GM23338 (cell line): Measurements from ENCODE around the gene HSFX2.

ENCODE experiments used
- EZH2 ChIP-seq: fragments of 200-600 bp; sonication (generic); IDR thresholded peaks from one replicate; pipeline ENCODE4 v1.8.0; 2017; ENCODE audit warnings: antibody characterized with exemption, mild to moderate bottlenecking, low read depth; ENCODE audit not compliant: unreplicated experiment
- STAT1 ChIP-seq: IDR thresholded peaks from one replicate; pipeline ENCODE4 v1.6.1; 2016; ENCODE audit warnings: antibody characterized with exemption; ENCODE audit not compliant: unreplicated experiment
- TF ChIP-seq, protein P1 (sequence below), 2 experiments: fragments of 200-600 bp in 1 of 2; sonication (generic) in 1 of 2; conservative IDR thresholded peaks; 2 replicates each; pipeline versions ENCODE4 v1.5.1 to v1.6.1; 2016 to 2017; ENCODE audit warnings: antibody characterized with exemption in 2 of 2, low read depth in 2 of 2, mild to moderate bottlenecking in 2 of 2, moderate library complexity in 1 of 2
- TF ChIP-seq, protein P2 (sequence below): IDR thresholded peaks from 2 replicates; pipeline ENCODE4 v1.6.1; 2016; ENCODE audit warnings: antibody characterized with exemption

GRCh38 chrX:149567621-149568417, 27.3 kb downstream of the HSFX2 start:
- TF ChIP-seq, protein P1, sequence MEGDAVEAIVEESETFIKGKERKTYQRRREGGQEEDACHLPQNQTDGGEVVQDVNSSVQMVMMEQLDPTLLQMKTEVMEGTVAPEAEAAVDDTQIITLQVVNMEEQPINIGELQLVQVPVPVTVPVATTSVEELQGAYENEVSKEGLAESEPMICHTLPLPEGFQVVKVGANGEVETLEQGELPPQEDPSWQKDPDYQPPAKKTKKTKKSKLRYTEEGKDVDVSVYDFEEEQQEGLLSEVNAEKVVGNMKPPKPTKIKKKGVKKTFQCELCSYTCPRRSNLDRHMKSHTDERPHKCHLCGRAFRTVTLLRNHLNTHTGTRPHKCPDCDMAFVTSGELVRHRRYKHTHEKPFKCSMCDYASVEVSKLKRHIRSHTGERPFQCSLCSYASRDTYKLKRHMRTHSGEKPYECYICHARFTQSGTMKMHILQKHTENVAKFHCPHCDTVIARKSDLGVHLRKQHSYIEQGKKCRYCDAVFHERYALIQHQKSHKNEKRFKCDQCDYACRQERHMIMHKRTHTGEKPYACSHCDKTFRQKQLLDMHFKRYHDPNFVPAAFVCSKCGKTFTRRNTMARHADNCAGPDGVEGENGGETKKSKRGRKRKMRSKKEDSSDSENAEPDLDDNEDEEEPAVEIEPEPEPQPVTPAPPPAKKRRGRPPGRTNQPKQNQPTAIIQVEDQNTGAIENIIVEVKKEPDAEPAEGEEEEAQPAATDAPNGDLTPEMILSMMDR (conservative IDR thresholded peaks at IDR 0.05; ENCODE audit: low read depth in 2 of 2), result no peak
- TF ChIP-seq, protein P2, sequence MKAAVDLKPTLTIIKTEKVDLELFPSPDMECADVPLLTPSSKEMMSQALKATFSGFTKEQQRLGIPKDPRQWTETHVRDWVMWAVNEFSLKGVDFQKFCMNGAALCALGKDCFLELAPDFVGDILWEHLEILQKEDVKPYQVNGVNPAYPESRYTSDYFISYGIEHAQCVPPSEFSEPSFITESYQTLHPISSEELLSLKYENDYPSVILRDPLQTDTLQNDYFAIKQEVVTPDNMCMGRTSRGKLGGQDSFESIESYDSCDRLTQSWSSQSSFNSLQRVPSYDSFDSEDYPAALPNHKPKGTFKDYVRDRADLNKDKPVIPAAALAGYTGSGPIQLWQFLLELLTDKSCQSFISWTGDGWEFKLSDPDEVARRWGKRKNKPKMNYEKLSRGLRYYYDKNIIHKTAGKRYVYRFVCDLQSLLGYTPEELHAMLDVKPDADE, result no peak
- no peak for TF ChIP-seq EZH2
- TF ChIP-seq STAT1, result no peak
